Muscle layer of duodenum (tissue), 2 donors: ENCODE data around the gene DIP2C.

Experiments used
- H3K27ac ChIP-seq: one replicate; pipeline ENCODE4 v1.7.0; 2013; ENCODE audit warnings: mild to moderate bottlenecking, low read length
- H3K27me3 ChIP-seq: one replicate; pipeline ENCODE4 v1.7.0; 2013; ENCODE audit warnings: low read depth, mild to moderate bottlenecking, control low read depth, low read length
- H3K36me3 ChIP-seq, 2 donors: one replicate each; pipeline ENCODE4 v1.7.0; 2013; ENCODE audit warnings: low read length in 2 of 2, control low read depth in 1 of 2, mild to moderate bottlenecking in 1 of 2; ENCODE audit not compliant: insufficient read depth in 2 of 2, control insufficient read depth in 1 of 2
- H3K4me1 ChIP-seq, 2 donors: one replicate each; pipeline ENCODE4 v1.7.0; 2013; ENCODE audit warnings: low read length in 2 of 2, mild to moderate bottlenecking in 2 of 2, control low read depth in 1 of 2, moderate library complexity in 1 of 2; ENCODE audit not compliant: insufficient read depth in 2 of 2, control insufficient read depth in 1 of 2
- H3K4me3 ChIP-seq, 2 donors: one replicate each; pipeline ENCODE4 v1.7.0; 2013; ENCODE audit warnings: low read length in 2 of 2, low read depth in 1 of 2, mild to moderate bottlenecking in 1 of 2
- H3K9me3 ChIP-seq, 2 donors: one replicate each; pipeline ENCODE4 v1.7.0; 2013; ENCODE audit warnings: low read length in 2 of 2, control low read depth in 1 of 2, mild to moderate bottlenecking in 1 of 2; ENCODE audit not compliant: control insufficient read depth in 1 of 2
- donor health status: healthy.

Gene DIP2C

DNA sequence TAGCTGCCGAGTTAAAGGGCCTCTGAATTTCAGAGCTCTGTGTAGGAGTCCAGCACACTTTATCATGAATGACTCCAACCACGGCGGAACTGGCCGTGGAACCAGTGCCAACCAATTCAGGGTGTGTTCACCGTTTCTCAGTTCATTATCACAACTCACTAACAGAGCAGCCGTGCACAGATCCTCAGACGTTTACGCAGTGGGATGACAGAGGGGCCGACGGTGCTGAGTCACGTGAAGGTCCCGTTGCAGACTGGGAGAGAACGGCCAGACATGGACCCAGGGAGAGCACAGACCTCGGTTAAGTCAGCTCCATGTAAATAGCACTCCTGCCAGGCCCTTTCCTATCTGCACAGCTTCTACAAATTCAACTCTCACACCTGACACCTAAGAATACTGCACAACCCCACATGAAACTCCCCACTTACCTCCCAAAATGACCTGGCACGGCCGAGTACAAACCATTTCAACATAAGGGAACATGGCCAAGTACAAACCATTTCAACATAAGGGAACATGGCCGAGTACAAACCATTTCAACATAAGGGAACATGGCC lies 95.5 kb downstream of the DIP2C start:
- peaks cover 0 to 13% of the 10 kb centered on the region in 2 donors for H3K4me1 ChIP-seq
- no peaks in the 10 kb centered on the region for H3K9me3 ChIP-seq
- no peaks in the 10 kb centered on the region for H3K36me3 ChIP-seq
- H3K4me3 ChIP-seq = no peak overlapping the region
- H3K27ac ChIP-seq = no peak overlapping the region
- H3K27me3 ChIP-seq = no peaks in the 10 kb centered on the region

GRCh38 chr10:593421-593820 lies 96.0 kb downstream of the DIP2C start:
- no peaks in the 10 kb centered on the region for H3K9me3 ChIP-seq
- no peaks in the 10 kb centered on the region for H3K27me3 ChIP-seq
- H3K27ac ChIP-seq = no peak overlapping the region
- peaks cover 0 to 14% of the 10 kb centered on the region in 2 donors for H3K4me1 ChIP-seq
- H3K4me3 ChIP-seq = no peak overlapping the region
- no peaks in the 10 kb centered on the region for H3K36me3 ChIP-seq

GRCh38 chr10:593016-593415 lies 96.5 kb downstream of the DIP2C start:
- H3K9me3 ChIP-seq = no peaks in the 10 kb centered on the region
- H3K27me3 ChIP-seq = no peaks in the 10 kb centered on the region
- H3K4me3 ChIP-seq = no peak overlapping the region
- H3K27ac ChIP-seq = no peak overlapping the region
- H3K4me1 ChIP-seq = peaks cover 0 to 14% of the 10 kb centered on the region in 2 donors
- no peaks in the 10 kb centered on the region for H3K36me3 ChIP-seq

- H3K36me3 ChIP-seq = no peaks in the 10 kb centered on the region
- no peak overlapping the region for H3K27ac ChIP-seq
- H3K9me3 ChIP-seq = no peaks in the 10 kb centered on the region
- H3K27me3 ChIP-seq = no peaks in the 10 kb centered on the region
- no peak overlapping the region for H3K4me3 ChIP-seq
- peaks cover 0 to 12% of the 10 kb centered on the region in 2 donors for H3K4me1 ChIP-seq
Measured at GRCh38 chr10:591646-592045, 97.8 kb downstream of the DIP2C start.

DNA sequence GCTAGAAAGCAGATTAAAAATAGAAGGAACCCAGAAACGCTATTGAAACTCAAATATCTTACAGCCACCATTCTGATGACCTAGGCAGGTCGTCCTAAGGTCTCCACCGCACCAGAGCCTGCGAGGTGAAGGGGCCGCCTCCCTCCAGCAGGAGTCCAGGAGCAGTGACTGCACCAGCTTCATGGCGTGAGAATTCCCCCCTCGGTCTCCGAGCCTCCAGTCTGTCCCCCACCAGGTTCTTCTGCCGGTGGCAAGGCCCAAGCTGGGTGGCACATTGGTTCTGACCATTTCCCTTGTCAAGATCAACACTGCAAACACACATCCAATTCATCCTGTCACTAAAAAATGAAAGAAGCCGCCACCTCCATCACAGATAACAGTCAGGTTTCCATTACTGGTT lies 98.7 kb downstream of the DIP2C start:
- Histone ChIP-seq H3K4me3 (no peak overlapping the region), H3K36me3 (no peaks in the 10 kb centered on the region), H3K27ac (no peak overlapping the region), H3K27me3 (no peaks in the 10 kb centered on the region), H3K4me1 (peaks cover 0 to 16% of the 10 kb centered on the region in 2 donors), H3K9me3 (no peaks in the 10 kb centered on the region)

- peaks cover 0 to 16% of the 10 kb centered on the region in 2 donors for H3K4me1 ChIP-seq
- H3K27me3 ChIP-seq = no peaks in the 10 kb centered on the region
- no peak overlapping the region for H3K27ac ChIP-seq
- H3K36me3 ChIP-seq = no peaks in the 10 kb centered on the region
- no peaks in the 10 kb centered on the region for H3K9me3 ChIP-seq
- H3K4me3 ChIP-seq = no peak overlapping the region
Measured at GRCh38 chr10:589961-590680, 99.3 kb downstream of the DIP2C start.

DNA sequence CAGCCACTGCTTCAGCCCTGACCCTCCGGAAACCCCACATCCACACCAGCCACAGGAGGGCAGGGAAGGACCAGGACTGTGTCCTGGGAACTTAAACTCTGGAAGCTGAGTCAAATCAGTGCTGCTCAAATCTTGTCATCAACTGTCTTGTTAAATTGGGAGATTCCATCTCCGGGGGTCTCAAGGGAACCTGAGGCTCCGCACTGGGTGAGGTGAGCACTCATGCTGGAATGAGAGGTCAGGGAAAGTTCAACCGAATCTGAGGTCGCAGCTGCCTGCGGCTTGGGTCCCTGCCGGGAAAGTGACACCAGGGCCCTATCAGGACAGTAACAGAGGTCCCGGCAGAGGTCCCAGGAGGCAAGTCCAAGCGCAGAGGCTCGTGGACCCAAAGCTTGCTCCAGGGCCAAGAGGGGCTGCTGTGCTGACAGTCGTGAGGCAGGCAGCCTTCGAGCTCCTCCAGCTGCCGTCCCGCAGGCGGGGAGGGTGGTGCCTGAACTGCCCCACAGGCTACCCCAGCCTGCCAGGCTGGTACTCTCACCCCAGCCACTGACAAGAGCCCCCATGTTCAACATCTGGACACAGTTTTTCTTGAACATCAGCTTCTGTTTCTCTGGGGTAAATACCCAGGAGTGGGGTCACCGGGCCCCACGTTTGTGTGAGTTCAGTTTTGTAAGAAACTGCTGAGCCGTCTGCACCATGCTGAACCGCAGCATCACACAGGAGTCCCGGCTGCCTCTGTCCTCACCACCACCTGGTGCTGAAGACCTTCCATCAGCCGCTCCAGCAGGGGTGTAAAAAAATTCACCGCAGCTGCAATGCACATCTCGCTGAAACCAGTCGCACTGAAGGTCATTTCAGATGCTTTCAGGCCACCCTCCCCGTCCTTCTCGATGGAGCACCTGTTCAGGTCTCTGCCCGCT lies 101.0 kb downstream of the DIP2C start:
- no peaks in the 10 kb centered on the region for H3K9me3 ChIP-seq
- H3K4me1 ChIP-seq = peaks cover 0 to 16% of the 10 kb centered on the region in 2 donors
- H3K27ac ChIP-seq = no peak overlapping the region

GRCh38 chr10:586716-587115 lies 102.8 kb downstream of the DIP2C start:
- H3K4me3 ChIP-seq = no peak overlapping the region

More for the DNA sequence above, 101.0 kb downstream of the DIP2C start:
- Histone ChIP-seq H3K4me3 (no peak overlapping the region), H3K36me3 (no peaks in the 10 kb centered on the region), H3K27me3 (no peaks in the 10 kb centered on the region)

DNA sequence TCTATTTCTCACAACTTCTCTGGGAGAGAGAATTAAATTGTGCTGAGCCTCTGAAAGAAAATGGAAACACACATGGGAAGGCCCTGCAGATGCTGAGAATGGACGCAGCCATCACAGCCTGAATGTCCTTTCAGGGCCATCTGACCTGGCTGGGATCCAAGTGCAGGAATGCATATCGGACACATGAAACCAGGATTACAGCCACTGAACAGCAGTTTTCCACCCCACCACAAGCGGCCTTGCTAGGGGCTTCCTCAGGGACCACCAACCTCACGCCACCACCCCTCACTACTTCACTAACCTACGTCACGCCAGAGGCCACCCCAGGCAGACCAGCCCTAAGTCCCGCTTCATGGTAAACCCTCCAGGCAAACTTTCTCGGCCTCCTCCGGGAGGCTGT lies 103.3 kb downstream of the DIP2C start:
- H3K27me3 ChIP-seq = no peaks in the 10 kb centered on the region
- no peak overlapping the region for H3K4me3 ChIP-seq
- H3K4me1 ChIP-seq = peaks cover 0 to 21% of the 10 kb centered on the region in 2 donors

More at GRCh38 chr10:586716-587115, 102.8 kb downstream of the DIP2C start:
- peaks cover 0 to 18% of the 10 kb centered on the region in 2 donors for H3K4me1 ChIP-seq
- H3K9me3 ChIP-seq = no peaks in the 10 kb centered on the region
- H3K36me3 ChIP-seq = no peaks in the 10 kb centered on the region
- H3K27me3 ChIP-seq = no peaks in the 10 kb centered on the region
- H3K27ac ChIP-seq = no peak overlapping the region

GRCh38 chr10:585502-585901 lies 104.0 kb downstream of the DIP2C start:
- Histone ChIP-seq H3K27me3 (no peaks in the 10 kb centered on the region), H3K36me3 (no peaks in the 10 kb centered on the region), H3K4me3 (no peak overlapping the region), H3K4me1 (peaks cover 0 to 26% of the 10 kb centered on the region in 2 donors), H3K9me3 (no peaks in the 10 kb centered on the region), H3K27ac (no peak overlapping the region)

More for the DNA sequence above, 103.3 kb downstream of the DIP2C start:
- Histone ChIP-seq H3K36me3 (no peaks in the 10 kb centered on the region), H3K27ac (no peak overlapping the region), H3K9me3 (no peaks in the 10 kb centered on the region)
